ENCODE measurements around the gene SPZ1. TPM values are rescaled to one million over a fixed set of nuclear protein-coding genes. Genes with fewer than 3 reads are reported as not detected.

SPZ1 gene
- total RNA-seq, 2 experiments from 2014 or later: not detected

DNA sequence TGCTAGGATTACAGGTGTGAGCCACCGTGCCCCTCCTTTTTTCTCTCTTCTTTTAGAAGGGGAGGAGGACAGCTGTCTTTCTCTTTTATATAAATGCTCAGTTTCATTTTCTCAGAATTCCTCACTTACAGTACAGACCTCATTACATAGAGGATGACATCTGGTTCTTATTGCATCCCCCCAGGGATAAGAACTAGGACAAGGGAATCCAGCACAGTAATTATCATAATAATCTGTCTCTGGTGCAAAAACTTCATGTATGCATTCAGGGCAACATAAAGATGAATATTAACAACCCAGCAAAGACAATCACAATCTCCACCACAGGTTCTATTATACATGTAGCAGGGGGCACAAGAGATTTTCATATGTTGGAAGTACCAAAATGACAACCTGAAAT is 5.1 kb downstream of the SPZ1 start:
- H3K9me3 Mint-ChIP-seq: no peaks in the 10 kb centered on the region
- no peak overlapping the region for H3K4me3 Mint-ChIP-seq
- ChIA-PET POLR2A (no interaction called here), CTCF (interaction anchor here (1.2 kb wide), 1 partner anchor 19 kb away, joined by 3 read pairs; no protein-coding TSS in a partner anchor)
- DNase-seq: no peak
- no peak for ATAC-seq
- TF ChIP-seq, protein P1, sequence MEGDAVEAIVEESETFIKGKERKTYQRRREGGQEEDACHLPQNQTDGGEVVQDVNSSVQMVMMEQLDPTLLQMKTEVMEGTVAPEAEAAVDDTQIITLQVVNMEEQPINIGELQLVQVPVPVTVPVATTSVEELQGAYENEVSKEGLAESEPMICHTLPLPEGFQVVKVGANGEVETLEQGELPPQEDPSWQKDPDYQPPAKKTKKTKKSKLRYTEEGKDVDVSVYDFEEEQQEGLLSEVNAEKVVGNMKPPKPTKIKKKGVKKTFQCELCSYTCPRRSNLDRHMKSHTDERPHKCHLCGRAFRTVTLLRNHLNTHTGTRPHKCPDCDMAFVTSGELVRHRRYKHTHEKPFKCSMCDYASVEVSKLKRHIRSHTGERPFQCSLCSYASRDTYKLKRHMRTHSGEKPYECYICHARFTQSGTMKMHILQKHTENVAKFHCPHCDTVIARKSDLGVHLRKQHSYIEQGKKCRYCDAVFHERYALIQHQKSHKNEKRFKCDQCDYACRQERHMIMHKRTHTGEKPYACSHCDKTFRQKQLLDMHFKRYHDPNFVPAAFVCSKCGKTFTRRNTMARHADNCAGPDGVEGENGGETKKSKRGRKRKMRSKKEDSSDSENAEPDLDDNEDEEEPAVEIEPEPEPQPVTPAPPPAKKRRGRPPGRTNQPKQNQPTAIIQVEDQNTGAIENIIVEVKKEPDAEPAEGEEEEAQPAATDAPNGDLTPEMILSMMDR (IDR thresholded peaks at IDR 0.05): no peak
- no peak overlapping the region for H3K27ac Mint-ChIP-seq
- intact Hi-C loops (cut with micrococcal nuclease): no loop called here
- no peaks in the 10 kb centered on the region for H3K27me3 Mint-ChIP-seq
- no peaks in the 10 kb centered on the region for H3K36me3 Mint-ChIP-seq (ENCODE audit: low read depth)
- no peaks in the 10 kb centered on the region for H3K4me1 Mint-ChIP-seq (ENCODE audit: low read depth)

DNA sequence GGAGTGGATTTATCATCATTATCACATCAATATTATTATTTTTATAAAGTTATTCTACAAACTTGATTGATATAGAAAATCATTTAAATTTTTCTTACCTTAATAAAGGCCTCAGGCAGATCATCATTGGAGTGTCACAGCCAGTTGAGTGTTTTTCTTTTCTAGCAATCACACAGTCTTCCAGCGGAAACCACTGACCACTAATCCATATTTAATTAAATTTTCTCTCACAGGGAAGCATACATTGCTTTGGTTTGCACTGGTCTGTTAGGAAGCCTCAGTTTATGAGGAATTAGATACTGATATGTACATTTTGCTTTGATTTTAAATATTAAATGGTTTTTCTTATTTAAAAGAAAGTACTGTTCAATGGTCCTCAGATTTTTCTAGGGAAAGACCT is 6.7 kb downstream of the SPZ1 start:
- Mint-ChIP-seq H3K9me3 (no peaks in the 10 kb centered on the region), H3K36me3 (ENCODE audit: low read depth) (no peaks in the 10 kb centered on the region), H3K4me1 (ENCODE audit: low read depth) (no peaks in the 10 kb centered on the region), H3K4me3 (no peak overlapping the region), H3K27ac (no peak overlapping the region), H3K27me3 (no peaks in the 10 kb centered on the region)
- ATAC-seq: no peak
- ChIA-PET CTCF (no interaction called here), POLR2A (no interaction called here)
- TF ChIP-seq, protein P1 (IDR thresholded peaks at IDR 0.05): no peak
- no peak for DNase-seq
- intact Hi-C loops (cut with micrococcal nuclease): no loop called here

DNA sequence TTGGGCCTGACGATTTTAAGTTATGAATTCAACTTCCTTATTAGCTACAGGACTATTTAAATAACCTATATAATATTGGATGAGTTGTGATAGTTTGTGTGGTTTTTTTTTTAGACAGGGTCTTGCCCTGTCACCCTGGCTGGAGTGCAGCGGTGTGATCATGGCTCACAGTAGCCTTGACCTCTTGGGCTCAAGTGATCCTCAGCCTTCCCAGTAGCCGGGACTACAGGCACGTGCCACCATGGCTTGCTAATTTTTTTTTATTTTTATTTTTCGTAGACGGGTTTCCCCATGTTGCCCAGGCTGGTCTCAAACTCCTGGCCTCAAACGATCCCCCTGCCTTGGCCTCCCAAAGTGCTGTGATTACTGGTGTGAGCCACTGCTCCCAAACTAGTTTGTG is 17.6 kb downstream of the SPZ1 start:
- ChIA-PET POLR2A (no interaction called here), CTCF (interaction anchor here (2.2 kb wide), 1 partner anchor 9 kb away, joined by 8 read pairs; no protein-coding TSS in a partner anchor)
- peaks cover 6% of the 10 kb centered on the region for H3K27me3 Mint-ChIP-seq
- no peaks in the 10 kb centered on the region for H3K36me3 Mint-ChIP-seq (ENCODE audit: low read depth)
- ATAC-seq (no peak), DNase-seq (no peak)
- intact Hi-C loops (cut with micrococcal nuclease): no loop called here
- H3K27ac Mint-ChIP-seq: no peak overlapping the region
- TF ChIP-seq, protein P1 (IDR thresholded peaks at IDR 0.05): no peak
- H3K9me3 Mint-ChIP-seq: no peaks in the 10 kb centered on the region
- no peak overlapping the region for H3K4me3 Mint-ChIP-seq
- no peaks in the 10 kb centered on the region for H3K4me1 Mint-ChIP-seq (ENCODE audit: low read depth)

DNA sequence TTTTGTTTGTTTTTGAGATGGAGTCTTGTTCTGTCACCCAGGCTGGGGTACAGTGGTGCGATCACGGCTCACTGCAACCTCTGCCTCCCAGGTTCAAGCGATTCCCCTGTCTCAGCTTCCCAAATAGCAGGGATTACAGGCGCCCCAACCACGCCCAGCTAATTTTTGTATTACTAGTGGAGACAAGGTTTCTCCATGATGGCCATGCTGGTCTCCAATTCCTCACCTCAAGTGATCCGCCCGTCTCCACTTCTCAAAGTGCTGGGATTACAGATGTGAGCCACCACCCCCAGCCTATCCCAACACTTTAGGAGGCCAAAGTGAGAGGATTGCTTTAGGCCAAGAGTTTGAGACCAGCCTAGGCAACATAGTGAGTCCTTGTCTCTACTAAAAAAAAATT is 19.3 kb downstream of the SPZ1 start:
- intact Hi-C loops (cut with micrococcal nuclease): no loop called here
- Mint-ChIP-seq H3K36me3 (ENCODE audit: low read depth) (no peaks in the 10 kb centered on the region), H3K4me3 (no peak overlapping the region), H3K27me3 (peaks cover 6% of the 10 kb centered on the region), H3K4me1 (ENCODE audit: low read depth) (no peaks in the 10 kb centered on the region), H3K9me3 (no peaks in the 10 kb centered on the region), H3K27ac (no peak overlapping the region)
- POLR2A ChIA-PET: no interaction called here
- TF ChIP-seq, protein P1 (IDR thresholded peaks at IDR 0.05): no peak
- DNase-seq (no peak), ATAC-seq (no peak)
- CTCF ChIA-PET: interaction anchor here (1.8 kb wide), 1 partner anchor 256 kb away, joined by 4 read pairs; no protein-coding TSS in a partner anchor

DNA sequence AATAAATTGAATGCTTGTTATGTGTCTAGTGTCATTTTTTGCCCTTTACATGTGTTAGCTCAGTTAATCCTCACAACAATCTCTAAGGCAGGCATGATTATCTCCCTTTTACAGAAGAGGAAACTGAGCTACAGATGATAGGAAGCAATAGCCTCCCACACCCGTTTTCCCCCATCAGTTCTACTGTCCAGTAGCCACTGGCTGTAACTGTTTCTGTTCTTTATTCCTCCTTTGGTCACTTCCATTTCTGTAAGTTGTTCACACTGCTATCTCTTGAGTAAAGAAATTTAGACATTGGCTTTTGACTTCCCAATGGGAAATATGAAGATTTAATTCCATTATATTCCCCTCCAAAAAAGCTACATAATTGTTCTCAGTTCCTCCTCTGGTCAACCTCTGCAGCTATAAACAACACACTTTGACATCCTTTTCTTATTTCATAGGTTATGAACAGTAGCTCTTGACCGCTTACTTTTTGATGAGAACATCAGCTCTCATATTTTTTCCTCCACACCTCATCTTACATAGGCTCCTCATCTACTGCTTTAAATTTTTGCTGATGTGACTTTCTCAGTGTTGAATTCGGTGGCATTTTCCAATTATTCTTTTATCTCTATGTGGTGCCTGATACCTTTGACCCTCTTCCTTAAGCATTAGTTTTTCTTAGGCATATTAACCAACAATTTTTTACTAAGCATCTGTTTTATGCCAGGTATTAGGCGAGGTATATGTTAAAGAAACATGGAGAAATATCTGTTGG is 21.4 kb downstream of the SPZ1 start:
- no peak for DNase-seq
- no peak for ATAC-seq
- no peak overlapping the region for H3K27ac Mint-ChIP-seq
- POLR2A ChIA-PET: interaction anchor here (0.6 kb wide), 1 partner anchor 75 kb away, joined by 3 read pairs; no protein-coding TSS in a partner anchor
- CTCF ChIA-PET: interaction anchor here (1.8 kb wide), 1 partner anchor 258 kb away, joined by 4 read pairs; no protein-coding TSS in a partner anchor
- no peaks in the 10 kb centered on the region for H3K9me3 Mint-ChIP-seq
- no peak overlapping the region for H3K4me3 Mint-ChIP-seq
- H3K36me3 Mint-ChIP-seq (ENCODE audit: low read depth): no peaks in the 10 kb centered on the region
- TF ChIP-seq, protein P1 (IDR thresholded peaks at IDR 0.05): no peak
- peaks cover 5% of the 10 kb centered on the region for H3K27me3 Mint-ChIP-seq
- intact Hi-C loops (cut with micrococcal nuclease): no loop called here
- H3K4me1 Mint-ChIP-seq (ENCODE audit: low read depth): peaks cover 3% of the 10 kb centered on the region

Measured in activated CD8-positive, alpha-beta T cell treated with anti-CD3 and anti-CD28 coated beads for 36 hours (primary cell).